PC-9 (cell line): ENCODE data around the gene AUTS2.

Source experiments
- EZH2 ChIP-seq: fragments of 200-600 bp; sonication (generic); IDR thresholded peaks from 2 replicates; pipeline ENCODE4 v1.8.0; 2017; ENCODE audit warnings: antibody characterized with exemption, low read depth
- TF ChIP-seq, protein P1 (sequence below): fragments of 200-600 bp; sonication (generic); conservative IDR thresholded peaks from 2 replicates; pipeline ENCODE4 v1.6.1; 2017; ENCODE audit warnings: mixed run types, antibody characterized with exemption, mild to moderate bottlenecking, moderate library complexity

DNA sequence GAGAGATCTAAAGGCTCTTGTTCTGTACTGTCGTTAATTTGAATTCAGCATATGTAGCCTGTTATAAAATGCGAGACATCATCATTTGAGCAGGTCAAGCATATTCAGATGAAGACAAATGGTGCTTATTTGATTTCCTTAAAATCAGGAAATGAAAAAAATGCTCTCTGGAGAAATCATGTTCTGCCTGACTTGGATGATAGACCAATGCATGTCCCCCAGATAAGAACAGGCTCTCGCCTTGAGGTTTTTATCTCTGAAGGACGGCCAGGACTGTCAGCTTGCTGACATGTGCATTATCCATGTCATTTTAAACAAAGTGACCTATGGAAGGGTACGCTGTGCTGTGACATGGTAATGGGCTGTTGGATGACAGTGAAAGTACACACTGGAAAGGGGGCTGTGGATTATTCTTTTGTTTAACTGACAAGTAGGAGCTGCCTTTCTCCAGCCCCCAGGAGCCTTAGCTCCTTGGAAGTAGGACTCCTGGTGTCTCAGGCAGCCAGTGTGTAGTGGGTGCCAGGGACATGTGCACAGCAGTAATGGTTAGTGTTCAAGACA is 838.6 kb downstream of the AUTS2 start:
- TF ChIP-seq, protein P1, sequence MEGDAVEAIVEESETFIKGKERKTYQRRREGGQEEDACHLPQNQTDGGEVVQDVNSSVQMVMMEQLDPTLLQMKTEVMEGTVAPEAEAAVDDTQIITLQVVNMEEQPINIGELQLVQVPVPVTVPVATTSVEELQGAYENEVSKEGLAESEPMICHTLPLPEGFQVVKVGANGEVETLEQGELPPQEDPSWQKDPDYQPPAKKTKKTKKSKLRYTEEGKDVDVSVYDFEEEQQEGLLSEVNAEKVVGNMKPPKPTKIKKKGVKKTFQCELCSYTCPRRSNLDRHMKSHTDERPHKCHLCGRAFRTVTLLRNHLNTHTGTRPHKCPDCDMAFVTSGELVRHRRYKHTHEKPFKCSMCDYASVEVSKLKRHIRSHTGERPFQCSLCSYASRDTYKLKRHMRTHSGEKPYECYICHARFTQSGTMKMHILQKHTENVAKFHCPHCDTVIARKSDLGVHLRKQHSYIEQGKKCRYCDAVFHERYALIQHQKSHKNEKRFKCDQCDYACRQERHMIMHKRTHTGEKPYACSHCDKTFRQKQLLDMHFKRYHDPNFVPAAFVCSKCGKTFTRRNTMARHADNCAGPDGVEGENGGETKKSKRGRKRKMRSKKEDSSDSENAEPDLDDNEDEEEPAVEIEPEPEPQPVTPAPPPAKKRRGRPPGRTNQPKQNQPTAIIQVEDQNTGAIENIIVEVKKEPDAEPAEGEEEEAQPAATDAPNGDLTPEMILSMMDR: no peak
- no peak for TF ChIP-seq EZH2
